Esophagus squamous epithelium (tissue), 5 donors: Measurements from ENCODE around the gene LIN7A. TPM values are rescaled to one million over a fixed set of nuclear protein-coding genes. Genes with fewer than 3 reads are reported as not detected.

Source experiments
- DNase-seq: peaks from one replicate; lab custom pipeline; 2025; lab: John Stamatoyannopoulos, UW
- H3K27ac ChIP-seq, 4 donors: fragments of 200-600 bp; sonication (generic); one replicate each; pipeline ENCODE4 v1.5.1; 2016 to 2019; ENCODE audit warnings: mild to moderate bottlenecking in 1 of 4
- H3K27me3 ChIP-seq, 4 donors: fragments of 200-600 bp; sonication (generic); 1 replicate in 3 of 4; 2 replicates in 1 of 4; pipeline versions ENCODE4 v1.5.1 to v1.6.0; 2017 to 2021; ENCODE audit warnings: antibody characterized with exemption in 1 of 4
- H3K36me3 ChIP-seq, 3 donors: fragments of 200-600 bp; sonication (generic); one replicate each; pipeline ENCODE4 v1.5.1; 2016 to 2019
- H3K4me1 ChIP-seq, 3 donors: fragments of 200-600 bp; sonication (generic); one replicate each; pipeline ENCODE4 v1.5.1; 2017 to 2019
- H3K4me3 ChIP-seq, 4 donors: fragments of 200-600 bp; sonication (generic); 1 replicate in 3 of 4; 2 replicates in 1 of 4; pipeline ENCODE4 v1.5.1; 2016 to 2019; ENCODE audit warnings: mild to moderate bottlenecking in 2 of 4, moderate library complexity in 1 of 4
- H3K9me3 ChIP-seq, 3 donors: fragments of 200-600 bp; sonication (generic); one replicate each; pipeline ENCODE4 v1.5.1; 2016 to 2019
- POLR2A ChIP-seq, 4 donors: fragments of 450-650 bp; IDR thresholded peaks; one replicate each; pipeline ENCODE4 v1.6.1; 2017; ENCODE audit warnings: antibody characterized with exemption in 4 of 4, mild to moderate bottlenecking in 4 of 4, moderate library complexity in 3 of 4
- WGBS, 2 donors: methylation state at CpG; one replicate each; pipeline ENCODE4 v1.1.5; 2018; 5-methylcytosine and 5-hydroxymethylcytosine counted together
- intact Hi-C: fragments of 100-400 bp; cut with DNase I; formaldehyde crosslinking; loops from one replicate; pipeline ENCODE4 v1.15.0; 2022
- total RNA-seq, 4 donors: library from RNA; depleted of rRNA; stranded (reverse); fragments of >200 nt; gene quantifications; one replicate each; pipeline ENCODE4 v1.1.0, GENCODE V29; 2016
- TF ChIP-seq, protein P1 (sequence below), 6 experiments: fragments of 450-650 bp in 4 of 6; fragments of 200-600 bp in 2 of 6; sonication (generic) in 2 of 6; IDR thresholded peaks; one replicate each; pipeline ENCODE4 v1.5.1; 2016 to 2019; ENCODE audit warnings: antibody characterized with exemption in 6 of 6, mild to moderate bottlenecking in 4 of 6, moderate library complexity in 4 of 6
- donor health status: DM: yes; HTN: yes; CAD: no.

The LIN7A gene
- total RNA-seq, 4 donors from 2014 or later, result 0.49 to 2.7 (median 0.74) TPM

DNA sequence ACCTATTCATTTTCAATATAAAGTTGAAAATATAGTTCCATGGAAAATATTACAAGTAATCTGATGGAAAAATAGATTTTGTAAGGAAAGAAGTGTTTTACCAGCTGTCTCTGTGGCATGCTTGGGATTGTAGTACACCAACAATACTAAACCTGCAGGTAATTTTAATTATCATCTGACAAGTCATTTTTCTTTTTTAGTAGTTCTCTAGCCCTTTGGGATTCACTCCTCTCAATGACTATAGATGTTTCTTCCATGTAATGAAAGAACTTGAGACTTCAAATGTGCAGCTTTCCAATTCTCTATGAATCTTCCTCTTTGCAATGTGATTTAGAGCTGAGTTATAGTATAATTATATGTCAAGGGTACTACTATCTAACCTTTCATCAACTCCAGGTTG lies 14.7 kb upstream of the LIN7A start:
- no peak for DNase-seq
- Histone ChIP-seq H3K9me3 (no peaks in the 10 kb centered on the region), H3K27ac (no peak overlapping the region), H3K4me1 (no peaks in the 10 kb centered on the region), H3K27me3 (no peaks in the 10 kb centered on the region), H3K36me3 (no peaks in the 10 kb centered on the region), H3K4me3 (no peak overlapping the region)
- TF ChIP-seq, protein P1, sequence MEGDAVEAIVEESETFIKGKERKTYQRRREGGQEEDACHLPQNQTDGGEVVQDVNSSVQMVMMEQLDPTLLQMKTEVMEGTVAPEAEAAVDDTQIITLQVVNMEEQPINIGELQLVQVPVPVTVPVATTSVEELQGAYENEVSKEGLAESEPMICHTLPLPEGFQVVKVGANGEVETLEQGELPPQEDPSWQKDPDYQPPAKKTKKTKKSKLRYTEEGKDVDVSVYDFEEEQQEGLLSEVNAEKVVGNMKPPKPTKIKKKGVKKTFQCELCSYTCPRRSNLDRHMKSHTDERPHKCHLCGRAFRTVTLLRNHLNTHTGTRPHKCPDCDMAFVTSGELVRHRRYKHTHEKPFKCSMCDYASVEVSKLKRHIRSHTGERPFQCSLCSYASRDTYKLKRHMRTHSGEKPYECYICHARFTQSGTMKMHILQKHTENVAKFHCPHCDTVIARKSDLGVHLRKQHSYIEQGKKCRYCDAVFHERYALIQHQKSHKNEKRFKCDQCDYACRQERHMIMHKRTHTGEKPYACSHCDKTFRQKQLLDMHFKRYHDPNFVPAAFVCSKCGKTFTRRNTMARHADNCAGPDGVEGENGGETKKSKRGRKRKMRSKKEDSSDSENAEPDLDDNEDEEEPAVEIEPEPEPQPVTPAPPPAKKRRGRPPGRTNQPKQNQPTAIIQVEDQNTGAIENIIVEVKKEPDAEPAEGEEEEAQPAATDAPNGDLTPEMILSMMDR (IDR thresholded peaks at IDR 0.05), result no peak
- no peak for TF ChIP-seq POLR2A (IDR thresholded peaks at IDR 0.05)
- intact Hi-C loops, result no loop called here

DNA sequence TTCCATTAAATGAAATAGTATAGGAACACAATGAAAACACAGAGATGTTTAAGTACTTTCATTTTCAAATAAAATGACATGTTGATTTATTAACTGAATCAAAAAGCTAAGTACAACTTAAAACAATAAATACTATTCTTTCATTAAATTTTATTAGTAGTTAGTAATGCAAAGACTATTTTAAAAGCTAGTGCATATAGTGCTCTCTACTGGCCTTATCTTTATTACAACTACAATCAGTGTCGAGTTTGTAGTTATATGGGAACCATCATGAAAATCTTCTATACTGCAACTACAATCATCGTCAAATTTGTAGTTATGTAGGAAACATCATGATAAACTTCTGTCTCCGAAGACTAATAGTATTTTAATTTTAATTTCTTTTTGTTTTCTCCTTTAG lies 8.9 kb upstream of the LIN7A start:
- no peak for TF ChIP-seq POLR2A (IDR thresholded peaks at IDR 0.05)
- TF ChIP-seq, protein P1 (IDR thresholded peaks at IDR 0.05), result no peak
- Histone ChIP-seq H3K4me1 (no peaks in the 10 kb centered on the region), H3K27ac (no peak overlapping the region), H3K9me3 (no peaks in the 10 kb centered on the region), H3K36me3 (no peaks in the 10 kb centered on the region), H3K27me3 (no peaks in the 10 kb centered on the region), H3K4me3 (no peak overlapping the region)
- WGBS, 2 donors, result 53 to 56% methylated on average over 3 of the region's 3 CpGs
- intact Hi-C loops, result no loop called here
- DNase-seq, result no peak

DNA sequence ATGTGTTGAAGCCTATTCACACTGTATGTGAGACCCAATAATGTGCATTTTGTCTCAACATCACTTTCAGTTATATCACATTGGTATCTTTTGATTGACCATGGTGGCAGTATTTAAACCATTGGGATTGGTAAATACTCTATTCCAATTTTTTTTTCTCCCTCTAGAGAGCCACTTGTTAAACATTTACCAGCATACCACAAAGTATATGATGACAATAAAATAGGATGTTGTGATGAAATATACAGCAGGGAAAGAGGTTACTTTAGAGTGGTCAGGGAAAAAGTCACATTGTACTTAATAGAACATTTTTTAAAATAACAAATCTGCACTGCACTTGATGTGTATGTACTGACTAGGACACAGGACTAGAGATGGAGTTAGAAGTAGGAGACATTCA lies 5.6 kb upstream of the LIN7A start:
- Histone ChIP-seq H3K36me3 (no peaks in the 10 kb centered on the region), H3K9me3 (no peaks in the 10 kb centered on the region), H3K27ac (no peak overlapping the region), H3K4me3 (no peak overlapping the region), H3K27me3 (peaks cover 0 to 4% (median 0%) of the 10 kb centered on the region in 4 donors), H3K4me1 (no peaks in the 10 kb centered on the region)
- intact Hi-C loops, result no loop called here
- TF ChIP-seq POLR2A (IDR thresholded peaks at IDR 0.05), result no peak
- TF ChIP-seq, protein P1 (IDR thresholded peaks at IDR 0.05), result no peak
- no peak for DNase-seq

DNA sequence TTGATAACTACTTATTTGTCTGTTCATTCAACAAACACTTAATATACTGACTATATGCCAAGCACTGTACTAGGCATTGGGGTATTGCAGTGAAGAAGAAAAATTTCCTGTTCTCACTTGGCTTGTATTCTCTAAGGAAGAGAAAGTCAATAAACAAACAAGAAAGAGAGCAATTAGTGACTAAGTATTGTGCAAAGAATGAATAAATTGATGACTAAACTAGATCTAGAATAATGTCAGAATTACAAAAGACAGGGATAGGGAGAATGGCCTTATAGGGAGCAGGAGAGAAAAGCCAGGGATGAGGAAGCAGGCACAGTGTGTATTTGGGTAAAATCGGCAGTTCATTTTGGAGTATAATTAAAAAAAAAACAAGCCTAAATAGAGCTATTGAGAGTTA lies 4.2 kb upstream of the LIN7A start:
- peaks cover 0 to 12% (median 8%) of the 10 kb centered on the region in 3 donors for H3K4me1 ChIP-seq
- peaks cover 0 to 18% (median 3%) of the 10 kb centered on the region in 4 donors for H3K27me3 ChIP-seq
- intact Hi-C loops, result no loop called here
- H3K9me3 ChIP-seq, result no peaks in the 10 kb centered on the region
- 63 to 72% methylated on average over 1 of the region's 1 CpG for WGBS, 2 donors
- no peak overlapping the region for H3K4me3 ChIP-seq
- no peak for DNase-seq
- H3K36me3 ChIP-seq, result no peaks in the 10 kb centered on the region
- H3K27ac ChIP-seq, result no peak overlapping the region
- TF ChIP-seq, protein P1 (IDR thresholded peaks at IDR 0.05), result no peak
- no peak for TF ChIP-seq POLR2A (IDR thresholded peaks at IDR 0.05)

DNA sequence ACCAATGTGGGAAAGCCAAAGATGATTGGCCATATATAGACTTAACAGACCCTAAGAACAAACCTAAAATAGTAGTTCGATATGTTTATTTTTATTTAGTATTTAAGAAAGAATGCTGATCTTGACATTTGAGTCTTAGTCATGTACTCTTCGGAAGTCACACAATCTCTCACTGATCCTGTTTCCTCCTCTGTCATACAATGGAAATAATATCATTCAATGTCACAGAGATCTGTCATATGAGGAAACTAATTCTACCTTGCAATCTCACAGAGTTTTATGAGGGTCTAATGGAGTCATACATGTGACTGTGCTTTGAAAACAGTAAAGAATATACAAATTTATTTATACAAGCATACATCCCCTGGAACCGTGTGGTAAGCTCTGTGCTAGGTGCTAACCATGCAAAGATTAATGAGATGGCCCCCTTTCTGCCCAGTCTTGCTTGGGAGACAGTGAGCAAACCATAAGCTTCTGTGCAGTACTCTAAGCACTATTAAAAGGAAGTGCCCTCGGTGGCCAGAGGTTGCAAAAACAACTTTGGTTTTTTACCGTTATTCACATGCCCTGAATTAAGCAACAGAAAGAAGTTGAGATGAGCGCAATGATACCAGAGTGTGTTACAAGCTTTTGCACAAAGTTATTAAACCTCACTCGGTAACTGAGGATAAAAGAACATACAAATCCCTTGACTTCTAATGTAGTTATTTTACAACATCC lies 1.7 kb upstream of the LIN7A start:
- Histone ChIP-seq H3K4me3 (no peak overlapping the region), H3K36me3 (no peaks in the 10 kb centered on the region), H3K4me1 (peaks cover 0 to 20% (median 12%) of the 10 kb centered on the region in 3 donors), H3K27ac (no peak overlapping the region), H3K9me3 (no peaks in the 10 kb centered on the region), H3K27me3 (peaks cover 0 to 42% (median 4%) of the 10 kb centered on the region in 4 donors)
- no peak for DNase-seq
- intact Hi-C loops, result no loop called here
- 53 to 64% methylated on average over 7 of the region's 7 CpGs for WGBS, 2 donors
- TF ChIP-seq, protein P1 (IDR thresholded peaks at IDR 0.05), result no peak
- TF ChIP-seq POLR2A (IDR thresholded peaks at IDR 0.05), result no peak
